PC-3 (cell line): Measurements from ENCODE around the gene RCAN2. TPM values are rescaled to one million over a fixed set of nuclear protein-coding genes. Genes with fewer than 3 reads are reported as not detected.

Experiments
- ATAC-seq: fragments of 200-7000 bp; cut with Tn5 transposase; 2 replicates; pipeline ENCODE4 v1.9.1; 2020; ENCODE audit warnings: mild to moderate bottlenecking, moderate library complexity
- BruUV-seq: library from RNA; stranded (reverse); fragments of 400-500 nt; replicated peaks from 2 replicates; lab custom pipeline; 2021; lab: Mats Ljungman, UMichigan
- CTCF ChIA-PET: fragments of 300-600 bp; sonication (Branson Sonifier 250); formaldehyde crosslinking; loops from one replicate; lab custom pipeline; 2022; ENCODE audit warnings: antibody characterized with exemption; lab: Charles Lee
- POLR2A ChIA-PET: fragments of 300-600 bp; sonication (Branson Sonifier 250); formaldehyde crosslinking; loops from one replicate; lab custom pipeline; 2022; ENCODE audit warnings: antibody characterized with exemption; ENCODE audit not compliant: unreplicated experiment; lab: Charles Lee
- DNase-seq: peaks from one replicate; pipeline ENCODE4 v3.0.0-alpha.2; 2015
- H2AFZ ChIP-seq: fragments of 300-600 bp; sonication (generic); 2 replicates; pipeline ENCODE4 v1.6.0; 2016; ENCODE audit warnings: antibody characterized with exemption, low read length
- H3F3A ChIP-seq: fragments of 300-600 bp; sonication (generic); one replicate; pipeline ENCODE4 v1.6.0; 2017; ENCODE audit warnings: antibody characterized with exemption, low read length, control low read depth, mild to moderate bottlenecking; ENCODE audit not compliant: unreplicated experiment
- H3K27ac ChIP-seq: fragments of 300-600 bp; sonication (generic); 2 replicates; pipeline ENCODE4 v1.5.1; 2016; ENCODE audit warnings: mild to moderate bottlenecking, low read length
- H3K27me3 ChIP-seq: fragments of 300-600 bp; sonication (generic); 2 replicates; pipeline ENCODE4 v1.6.1; 2016; ENCODE audit warnings: low read length, mixed read lengths
- H3K36me3 ChIP-seq: fragments of 300-600 bp; sonication (generic); 2 replicates; pipeline ENCODE4 v1.6.1; 2016; ENCODE audit warnings: low read depth, mixed run types, low read length, mixed read lengths
- H3K4me1 ChIP-seq: fragments of 300-600 bp; sonication (generic); 2 replicates; pipeline ENCODE4 v1.5.1; 2016; ENCODE audit warnings: low read length; ENCODE audit not compliant: insufficient read depth
- H3K4me2 ChIP-seq: fragments of 300-600 bp; sonication (generic); 2 replicates; pipeline ENCODE4 v1.6.0; 2016; ENCODE audit warnings: low read length
- H3K4me3 ChIP-seq: fragments of 300-600 bp; sonication (generic); 2 replicates; pipeline ENCODE4 v1.5.1; 2016; ENCODE audit warnings: mild to moderate bottlenecking, low read length, mixed read lengths
- H3K79me2 ChIP-seq: fragments of 300-600 bp; sonication (generic); 2 replicates; pipeline ENCODE4 v1.6.1; 2017; ENCODE audit warnings: low read length, mixed read lengths
- H3K9ac ChIP-seq: fragments of 300-600 bp; sonication (generic); 2 replicates; pipeline ENCODE4 v1.6.0; 2016; ENCODE audit warnings: mild to moderate bottlenecking, low read length
- H3K9me2 ChIP-seq: fragments of 300-600 bp; sonication (generic); replicated peaks from 2 replicates; pipeline ENCODE4 v1.6.1; 2016; ENCODE audit warnings: mixed run types, low read length, mixed read lengths
- H3K9me3 ChIP-seq: fragments of 300-600 bp; sonication (generic); 2 replicates; pipeline ENCODE4 v1.6.1; 2016; ENCODE audit warnings: low read length, mixed read lengths
- H4K20me1 ChIP-seq: fragments of 300-600 bp; sonication (generic); 2 replicates; pipeline ENCODE4 v1.6.1; 2016; ENCODE audit warnings: low read length, mixed read lengths
- CTCF ChIP-seq: fragments of 300-600 bp; sonication (generic); conservative IDR thresholded peaks from 2 replicates; pipeline ENCODE4 v1.5.1; 2017; ENCODE audit warnings: antibody characterized with exemption, low read depth, mild to moderate bottlenecking, low read length
- EZH2 ChIP-seq: fragments of 300-600 bp; sonication (generic); IDR thresholded peaks from one replicate; pipeline ENCODE4 v1.6.1; 2017; ENCODE audit warnings: antibody characterized with exemption, mild to moderate bottlenecking, low read length; ENCODE audit not compliant: unreplicated experiment
- EZH2phosphoT487 ChIP-seq: fragments of 300-600 bp; sonication (generic); IDR thresholded peaks from 2 replicates; pipeline ENCODE4 v1.6.1; 2018; ENCODE audit warnings: mild to moderate bottlenecking, antibody characterized with exemption, low read length, borderline replicate concordance
- intact Hi-C: fragments of 100-400 bp; cut with micrococcal nuclease; formaldehyde crosslinking; loops from 2 replicates; pipeline ENCODE4 v1.9.0; 2023
- total RNA-seq: library from RNA; depleted of rRNA; stranded (reverse); fragments of >200 nt; gene quantifications from 2 replicates; pipeline ENCODE4 v1.2.3, GENCODE V29; 2014

RCAN2 gene
- total RNA-seq, 1 experiment from 2014 or later, result not detected

- ATAC-seq, result no peak
- no peaks in the 10 kb centered on the region for H3K36me3 ChIP-seq
- H3K4me2 ChIP-seq, result no peak overlapping the region
- H3K4me1 ChIP-seq, result no peaks in the 10 kb centered on the region
- no peak overlapping the region for H3K4me3 ChIP-seq
- ChIA-PET CTCF (no interaction called here), POLR2A (no interaction called here)
- no peak for DNase-seq
- no peak overlapping the region for H2AFZ ChIP-seq
- no peaks in the 10 kb centered on the region for H3K9me2 ChIP-seq
- BruUV-seq, result no TSS peak
- H4K20me1 ChIP-seq, result no peaks in the 10 kb centered on the region
- H3K9me3 ChIP-seq, result no peaks in the 10 kb centered on the region
- H3F3A ChIP-seq, result no peaks in the 10 kb centered on the region
- intact Hi-C loops, result no loop called here
- no peak for TF ChIP-seq EZH2
- no peak for TF ChIP-seq EZH2phosphoT487
- no peak for TF ChIP-seq CTCF
- H3K27ac ChIP-seq, result no peak overlapping the region
- no peak overlapping the region for H3K9ac ChIP-seq
- no peaks in the 10 kb centered on the region for H3K79me2 ChIP-seq
- peaks cover 70% of the 10 kb centered on the region for H3K27me3 ChIP-seq
Observed at GRCh38 chr6:46284475-46284874, 206.8 kb downstream of the RCAN2 start.

- Histone ChIP-seq H3K4me3 (no peak overlapping the region), H4K20me1 (no peaks in the 10 kb centered on the region), H3K79me2 (no peaks in the 10 kb centered on the region), H3K9me2 (no peaks in the 10 kb centered on the region), H2AFZ (no peak overlapping the region), H3K27me3 (peaks cover 61% of the 10 kb centered on the region), H3K27ac (no peak overlapping the region), H3K4me2 (no peak overlapping the region), H3K36me3 (no peaks in the 10 kb centered on the region), H3K9ac (no peak overlapping the region), H3K9me3 (no peaks in the 10 kb centered on the region), H3F3A (no peaks in the 10 kb centered on the region), H3K4me1 (no peaks in the 10 kb centered on the region)
- ATAC-seq, result no peak
- no peak for TF ChIP-seq CTCF
- TF ChIP-seq EZH2phosphoT487, result no peak
- no peak for TF ChIP-seq EZH2
- no peak for DNase-seq
- ChIA-PET POLR2A (no interaction called here), CTCF (no interaction called here)
- intact Hi-C loops, result no loop called here
- no TSS peak for BruUV-seq
Observed at GRCh38 chr6:46281110-46281509, 210.1 kb downstream of the RCAN2 start.

GRCh38 chr6:46279874-46280273, 211.4 kb downstream of the RCAN2 start:
- no TSS peak for BruUV-seq
- no peak for DNase-seq
- no peak for ATAC-seq
- intact Hi-C loops, result no loop called here
- no peak overlapping the region for H3K9ac ChIP-seq
- no peaks in the 10 kb centered on the region for H3K9me3 ChIP-seq
- no peaks in the 10 kb centered on the region for H3K36me3 ChIP-seq
- no peaks in the 10 kb centered on the region for H3K4me1 ChIP-seq
- H3K79me2 ChIP-seq, result no peaks in the 10 kb centered on the region
- CTCF ChIA-PET, result no interaction called here
- no peak overlapping the region for H2AFZ ChIP-seq
- H3K9me2 ChIP-seq, result no peaks in the 10 kb centered on the region
- TF ChIP-seq CTCF, result no peak
- no peak for TF ChIP-seq EZH2phosphoT487
- TF ChIP-seq EZH2, result no peak
- H3K4me2 ChIP-seq, result no peak overlapping the region
- H3K27ac ChIP-seq, result no peak overlapping the region
- no peak overlapping the region for H3K4me3 ChIP-seq
- H3F3A ChIP-seq, result no peaks in the 10 kb centered on the region
- H3K27me3 ChIP-seq, result peaks cover 53% of the 10 kb centered on the region
- H4K20me1 ChIP-seq, result no peaks in the 10 kb centered on the region
- POLR2A ChIA-PET, result no interaction called here
